RKO (cell line): ENCODE measurements around the gene TENT4A.

Experiments used
- DNase-seq: peaks from one replicate; pipeline ENCODE4 v3.0.0-alpha.2; 2016; ENCODE audit warnings: low spot score

Gene TENT4A

DNA sequence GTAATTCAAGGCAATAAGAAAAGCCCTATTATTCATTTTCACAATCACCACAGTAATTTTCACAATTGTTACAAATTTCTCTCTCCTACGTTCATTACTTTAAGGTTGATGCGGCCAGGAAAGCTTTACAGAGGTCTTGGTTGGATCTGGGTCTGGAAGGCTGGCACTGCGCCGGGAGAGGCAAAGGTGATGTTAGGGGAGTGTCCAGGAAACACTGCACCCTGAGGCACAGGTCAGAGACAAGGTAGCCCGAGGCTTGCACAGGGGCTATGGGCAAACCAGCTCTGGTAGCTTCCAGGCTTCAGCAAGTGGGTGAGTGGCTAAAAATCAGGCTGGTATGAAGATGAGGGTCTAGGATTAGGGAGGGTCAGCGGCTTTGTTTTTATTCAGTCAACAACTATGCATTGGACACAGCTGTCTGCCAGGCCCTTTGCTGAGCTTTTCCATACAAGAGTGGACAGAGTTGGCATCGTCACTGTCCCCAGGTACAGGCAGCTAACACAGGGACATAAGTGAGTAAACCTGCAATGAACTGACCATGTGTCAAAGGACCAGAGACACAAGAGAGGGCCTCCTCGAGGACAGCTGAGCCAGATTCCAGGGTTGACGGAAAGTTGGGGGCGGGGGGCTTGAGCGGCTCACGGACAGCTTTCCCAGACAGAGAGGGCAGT lies 12.4 kb upstream of the TENT4A start:
- no peak for DNase-seq

DNA sequence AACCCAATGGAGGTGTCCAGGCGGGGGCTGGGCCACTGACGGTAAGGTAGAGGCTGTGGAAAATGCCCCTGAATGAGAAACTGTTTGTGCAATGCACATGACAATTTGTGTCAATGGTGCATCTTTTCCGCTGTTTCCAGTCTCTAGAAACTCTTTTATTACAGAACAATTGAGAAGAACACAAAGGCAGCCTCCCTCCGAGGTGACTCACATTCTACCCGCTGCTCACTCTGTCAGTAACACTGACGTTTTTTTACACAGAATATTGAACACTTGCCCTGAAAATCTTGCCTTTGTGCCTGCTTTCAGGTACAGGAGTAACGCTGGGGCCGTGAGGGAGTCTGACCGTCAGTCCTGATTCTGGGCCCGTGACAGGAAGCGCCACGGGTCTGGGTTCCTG lies 11.7 kb upstream of the TENT4A start:
- DNase-seq, result no peak

DNA sequence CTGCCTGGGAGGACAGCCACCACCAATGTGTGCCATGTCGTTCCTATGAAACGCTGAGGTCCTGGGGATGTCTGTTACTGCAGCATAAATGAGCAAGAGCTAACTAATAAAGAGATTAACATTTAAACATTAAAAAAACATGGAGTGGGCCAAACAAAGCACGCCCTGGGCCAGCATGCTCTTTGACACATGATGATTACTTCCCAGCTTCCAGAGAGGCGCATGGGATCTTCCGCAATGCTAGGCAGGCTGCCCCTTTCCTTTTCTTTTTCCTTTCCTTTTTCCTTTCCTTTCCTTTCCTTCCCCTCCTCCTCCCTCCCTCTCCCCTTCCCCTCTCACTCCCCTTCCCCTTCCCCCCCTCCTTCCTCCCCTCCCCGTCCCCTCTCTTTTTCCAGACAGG lies 10.6 kb upstream of the TENT4A start:
- no peak for DNase-seq

DNA sequence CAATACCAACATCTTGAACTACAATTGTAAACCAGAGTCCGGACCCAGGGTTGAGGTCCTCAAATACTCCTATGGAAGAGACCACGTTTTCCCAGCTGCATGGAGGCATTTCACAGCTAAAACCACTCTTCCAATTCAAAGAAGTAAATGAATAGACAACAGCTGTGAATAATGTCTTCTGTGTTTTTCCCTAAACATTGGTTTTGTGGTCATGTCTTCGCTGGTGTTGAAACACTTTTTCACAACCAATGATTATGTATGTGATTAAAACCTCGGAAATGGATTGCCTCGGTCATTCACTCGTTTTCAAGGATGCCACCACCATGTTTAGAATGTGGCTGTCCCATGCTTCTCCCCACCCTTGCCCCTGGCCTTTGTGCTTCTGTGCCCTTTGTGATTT lies 9.4 kb upstream of the TENT4A start:
- DNase-seq, result no peak

DNA sequence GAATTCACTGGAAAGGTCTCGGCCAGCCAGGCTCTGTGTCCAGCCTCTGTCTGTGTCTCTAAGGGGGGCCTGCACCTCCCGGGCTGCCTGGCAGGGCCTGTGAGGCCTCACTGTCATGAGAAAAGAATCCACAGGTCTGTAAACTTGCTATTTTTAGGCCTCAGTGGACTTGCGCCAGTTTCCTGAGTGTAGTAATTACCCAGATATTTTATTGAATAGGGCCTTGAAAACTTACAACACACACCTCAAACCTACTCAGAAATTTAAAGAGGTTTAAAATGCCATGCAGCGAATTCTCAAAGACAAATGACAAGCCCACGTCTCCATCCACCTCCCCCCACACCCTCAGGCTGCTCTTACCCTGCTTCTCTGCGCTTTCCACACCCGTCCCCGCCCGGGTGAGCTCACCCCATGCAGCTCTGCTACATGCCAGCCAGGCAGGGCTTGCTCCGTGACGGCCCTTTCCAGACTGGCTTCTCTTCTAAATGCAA lies 8.8 kb upstream of the TENT4A start:
- DNase-seq, result no peak

DNA sequence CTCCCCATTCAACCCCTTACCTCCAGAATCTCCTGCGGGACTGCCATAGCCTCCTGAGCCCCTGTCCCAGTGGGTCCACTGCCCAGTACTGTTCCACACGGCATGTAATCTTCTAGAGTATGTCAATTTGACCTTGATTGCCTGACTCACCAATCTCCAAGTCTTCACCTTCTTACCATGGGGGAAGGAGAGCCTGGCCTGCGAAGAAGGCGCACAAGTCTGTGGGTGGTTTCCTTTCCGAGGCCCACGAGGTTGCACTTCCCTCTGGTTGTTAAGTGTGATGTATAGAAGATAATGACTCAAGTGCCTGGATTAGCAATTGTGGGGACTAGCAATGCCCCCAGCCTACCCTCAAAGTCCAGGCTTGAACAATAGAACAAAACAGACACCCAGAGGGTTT lies 8.1 kb upstream of the TENT4A start:
- DNase-seq, result no peak

DNA sequence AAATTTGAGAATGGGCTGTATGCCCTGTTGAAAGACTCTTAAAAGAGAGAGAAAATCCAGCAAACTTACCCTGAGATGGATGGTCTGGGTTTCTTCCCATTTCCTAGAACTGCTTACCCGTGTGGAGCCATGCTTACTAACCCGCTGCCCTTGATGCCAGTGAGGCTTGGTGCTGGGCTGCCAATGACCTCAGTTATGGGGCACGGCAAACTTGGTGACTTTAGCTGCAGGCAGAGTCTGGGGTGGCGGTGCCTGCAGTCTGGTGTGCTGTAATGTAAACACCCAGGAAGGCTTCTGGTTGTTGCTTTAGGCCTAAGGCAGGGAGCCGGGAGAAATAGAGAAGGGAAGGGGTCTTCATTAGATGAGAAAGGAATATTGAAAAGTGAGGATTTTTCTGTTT lies 7.3 kb upstream of the TENT4A start:
- DNase-seq, result no peak

DNA sequence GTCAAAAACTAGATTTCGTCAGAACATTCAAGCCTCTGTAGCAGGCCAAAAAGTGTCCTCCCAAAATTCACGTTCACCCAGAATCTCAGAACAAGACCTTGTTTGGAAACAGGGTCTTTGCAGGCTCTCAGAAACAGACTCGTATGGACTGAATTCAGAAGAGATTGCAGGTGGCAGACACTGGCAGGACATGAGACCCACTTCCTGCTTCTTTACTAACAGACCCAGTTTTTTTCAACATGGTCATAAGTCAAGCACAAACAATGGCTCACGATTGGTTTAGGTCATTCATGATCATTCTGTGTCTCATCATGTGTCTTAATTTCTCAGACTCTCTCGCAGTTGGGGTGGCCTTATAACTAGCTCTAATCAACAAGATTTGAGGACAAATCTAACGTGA lies 5.4 kb upstream of the TENT4A start:
- no peak for DNase-seq

DNA sequence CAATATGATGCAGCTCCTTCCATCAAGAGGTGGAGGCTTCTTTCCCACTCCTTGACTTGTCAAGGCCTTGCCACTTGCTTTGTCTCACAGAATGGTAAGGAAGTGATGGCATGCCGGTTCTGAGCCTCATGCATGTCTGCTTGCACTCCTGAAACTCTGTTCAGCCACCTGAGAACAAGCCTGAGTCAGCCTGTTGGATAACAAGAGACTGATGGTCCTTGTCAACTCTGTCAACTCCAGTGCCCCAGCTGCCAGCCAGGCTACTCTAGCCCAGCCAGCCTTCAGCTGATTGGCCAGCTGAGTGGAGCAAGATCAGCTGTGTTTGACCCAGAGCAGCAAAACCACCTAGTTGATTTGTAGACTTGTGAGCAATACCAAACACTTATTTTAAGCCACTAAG lies 4.4 kb upstream of the TENT4A start:
- DNase-seq, result no peak

DNA sequence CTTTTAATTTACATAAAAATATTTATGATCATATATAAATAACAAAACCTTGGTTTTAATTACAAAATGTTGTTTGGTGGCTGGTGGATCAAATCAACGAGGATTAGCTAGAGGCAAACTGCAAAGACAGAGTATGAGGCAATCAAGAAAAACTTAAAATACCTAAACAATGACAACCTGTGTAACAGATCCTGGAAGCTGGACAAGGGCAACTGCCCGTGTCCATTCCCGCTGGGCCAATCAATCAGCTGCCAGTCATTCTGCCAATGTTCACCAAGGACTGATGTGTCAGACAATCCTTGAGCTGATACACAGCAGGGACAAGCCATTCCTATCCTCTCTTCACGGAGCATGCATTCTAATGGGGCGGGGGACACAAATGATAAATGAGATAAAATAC lies 3.2 kb upstream of the TENT4A start:
- DNase-seq, result no peak

DNA sequence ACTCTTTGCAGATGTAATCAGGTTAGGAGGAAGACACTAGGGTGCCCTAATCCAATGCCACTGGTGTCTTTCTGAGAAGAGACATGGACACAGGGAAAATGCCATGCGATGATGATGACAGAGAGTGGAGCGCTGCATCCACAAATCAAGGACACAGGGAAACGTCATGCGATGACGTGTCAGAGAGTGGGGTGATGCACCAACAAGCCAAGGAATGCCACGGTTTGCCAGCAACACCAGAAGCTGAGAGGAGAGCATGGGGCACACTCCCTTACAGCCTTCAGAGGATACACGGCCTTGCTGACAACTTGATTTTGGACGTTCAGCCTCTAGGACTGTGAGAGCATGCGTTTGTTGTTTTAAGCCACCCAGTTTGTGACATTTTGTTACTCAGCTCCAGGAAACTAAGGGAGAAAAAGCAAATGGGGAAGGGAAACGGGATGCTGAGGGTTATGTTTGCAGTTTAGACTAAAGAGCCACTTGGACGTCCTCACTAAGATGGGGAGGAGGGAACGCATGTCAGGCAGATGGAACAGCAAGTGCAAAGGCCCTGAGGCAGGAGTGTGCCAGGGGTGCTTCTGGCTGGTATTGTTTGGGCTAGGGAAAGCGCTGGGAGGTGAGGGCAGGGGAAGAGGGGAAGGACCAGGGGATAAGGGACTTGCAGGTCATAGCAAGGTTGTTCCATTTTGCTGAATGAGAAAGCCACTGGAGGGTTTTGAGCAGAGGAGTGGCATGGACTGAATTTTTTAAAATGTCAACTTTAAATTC lies 2.5 kb upstream of the TENT4A start:
- DNase-seq, result no peak

DNA sequence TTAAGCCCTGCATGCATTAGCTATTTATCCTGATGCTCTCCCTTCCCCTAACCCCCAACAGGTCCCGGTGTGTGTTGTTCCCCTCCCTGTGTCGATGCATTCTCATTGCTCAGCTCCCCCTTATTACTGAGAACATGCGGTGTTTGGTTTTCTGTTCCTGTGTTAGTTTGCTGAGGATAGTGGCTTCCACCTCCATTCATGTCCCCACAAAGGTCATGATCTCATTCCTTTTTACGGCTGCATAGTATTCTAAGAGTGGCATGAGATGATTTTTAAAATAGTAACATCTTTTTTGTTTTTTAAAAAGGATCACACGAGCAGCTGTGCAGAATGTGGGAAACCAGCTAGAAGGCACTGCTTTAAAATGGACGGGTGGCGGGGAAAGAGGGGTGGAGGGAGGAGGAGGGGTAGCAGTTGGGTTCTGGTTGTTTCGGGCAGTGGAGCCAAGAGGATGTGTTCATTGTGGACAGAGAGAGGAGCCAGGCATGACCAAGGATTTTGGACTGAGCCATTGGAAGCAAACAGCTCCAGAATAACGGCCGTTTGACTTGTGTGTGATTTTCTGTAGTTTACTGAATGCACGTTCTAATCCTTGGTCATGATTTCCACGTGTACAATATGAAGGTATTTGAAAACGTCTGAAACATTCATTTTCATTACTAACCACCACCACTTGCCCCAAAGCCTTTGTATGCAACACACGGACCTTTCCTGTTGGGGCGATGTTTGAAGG lies 1.7 kb upstream of the TENT4A start:
- DNase-seq, result no peak

DNA sequence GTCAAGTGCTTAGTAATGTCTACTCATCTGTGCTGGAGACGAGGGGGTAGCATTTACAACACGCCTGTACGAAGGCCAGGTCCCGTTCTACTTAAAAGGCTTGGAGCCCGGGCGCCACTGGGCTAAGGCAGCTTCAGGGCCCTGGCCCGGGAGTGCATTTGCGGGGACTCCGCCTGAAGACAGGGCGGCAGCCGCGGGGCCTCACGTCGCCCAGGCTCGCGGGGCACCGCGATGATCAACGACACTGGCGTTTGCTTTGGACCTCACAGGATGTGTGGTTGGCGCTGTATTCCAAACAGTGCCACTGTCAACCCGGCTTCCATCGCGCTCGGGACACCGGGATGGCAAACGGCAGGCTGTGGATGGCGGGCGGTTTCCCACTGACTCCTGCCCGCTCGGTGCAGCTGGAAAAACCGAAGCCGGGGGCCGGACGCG lies 1.1 kb upstream of the TENT4A start:
- peak; percentile 88 for DNase-seq

DNA sequence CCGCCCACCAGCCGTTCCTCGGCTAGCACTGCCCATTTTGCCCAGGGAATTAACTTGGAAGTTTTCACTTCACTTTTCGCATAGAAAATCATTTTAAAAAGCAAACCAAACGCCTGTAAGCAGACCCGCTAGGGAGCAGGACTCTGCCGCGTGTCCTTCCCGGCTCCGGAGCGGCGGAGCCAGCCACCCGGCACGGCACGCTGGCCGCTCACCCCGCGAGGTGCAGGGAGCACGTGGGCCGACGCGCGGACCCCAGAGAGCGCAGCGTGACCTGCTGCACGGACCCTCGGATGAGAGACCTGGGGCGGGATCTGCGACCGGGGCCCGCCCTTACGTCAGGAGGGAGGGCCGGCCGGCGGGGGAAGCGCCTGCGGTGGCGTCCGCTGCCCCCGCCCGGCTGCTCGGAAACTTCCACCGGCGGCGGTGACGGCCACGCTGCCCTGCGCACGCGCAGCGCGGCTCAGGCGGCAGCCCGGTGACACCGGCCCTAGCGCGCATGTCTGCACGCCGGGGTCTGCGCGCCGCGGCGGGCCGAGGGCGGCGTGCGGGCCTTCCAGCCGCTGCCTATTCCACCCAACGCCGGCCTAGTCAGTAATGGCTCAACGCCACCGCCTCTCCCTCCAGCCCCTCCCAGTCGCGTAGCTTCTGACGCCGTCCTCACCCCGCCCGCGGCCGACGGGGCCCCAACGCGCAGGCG lies 507 bp upstream of the TENT4A start:
- DNase-seq, result peak; percentile 95

DNA sequence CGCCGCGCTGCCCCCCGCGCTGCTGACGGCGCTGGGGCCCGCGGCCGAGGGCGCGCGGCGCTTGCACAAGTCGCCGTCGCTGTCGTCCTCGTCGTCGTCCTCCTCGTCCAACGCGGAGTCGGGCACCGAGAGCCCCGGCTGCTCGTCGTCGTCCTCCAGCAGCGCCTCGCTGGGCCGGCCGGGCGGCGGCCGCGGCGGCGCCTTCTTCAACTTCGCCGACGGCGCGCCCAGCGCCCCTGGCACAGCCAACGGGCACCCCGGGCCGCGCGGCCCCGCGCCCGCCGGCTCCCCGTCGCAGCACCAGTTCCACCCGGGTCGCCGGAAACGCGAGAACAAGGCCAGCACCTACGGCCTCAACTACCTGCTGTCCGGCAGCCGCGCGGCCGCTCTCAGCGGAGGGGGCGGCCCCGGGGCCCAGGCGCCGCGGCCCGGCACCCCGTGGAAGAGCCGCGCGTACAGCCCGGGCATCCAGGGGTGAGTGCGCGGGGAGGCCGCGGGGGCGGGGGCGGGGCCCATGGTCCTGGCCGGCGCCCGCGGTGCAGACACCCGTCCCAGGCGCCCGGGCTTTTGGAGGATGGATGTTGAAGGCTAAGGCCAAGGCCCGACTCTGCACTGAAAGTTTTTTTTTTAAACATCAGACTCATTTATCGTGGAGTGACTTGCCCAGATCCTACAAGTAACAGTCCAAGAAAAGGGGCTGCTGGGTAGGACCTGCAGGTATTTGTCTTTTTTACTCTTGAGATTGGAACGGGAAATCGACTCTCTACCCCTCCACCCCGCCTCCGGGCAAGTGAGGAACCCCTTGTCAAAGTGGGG lies 1.2 kb downstream of the TENT4A start:
- peak; percentile 22 for DNase-seq

DNA sequence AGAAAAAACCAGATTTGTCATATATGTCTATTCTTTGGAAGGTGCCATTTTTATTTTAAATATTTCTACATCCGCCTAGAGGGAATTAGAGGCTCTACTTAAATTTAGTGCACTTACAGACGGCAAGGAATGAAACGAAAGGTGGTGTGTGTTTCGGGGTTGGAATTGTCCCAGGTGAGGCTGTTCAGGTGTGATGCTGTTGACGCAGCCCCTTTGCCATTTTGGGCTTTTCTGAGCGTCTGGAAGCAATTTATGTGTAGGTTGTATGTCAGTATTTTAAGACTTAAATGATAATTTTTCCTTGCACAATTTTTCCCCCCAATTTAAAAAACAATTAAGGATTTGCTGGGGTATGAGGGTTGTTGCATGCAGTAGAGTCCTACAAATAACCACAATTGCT lies 2.0 kb downstream of the TENT4A start:
- no peak for DNase-seq

DNA sequence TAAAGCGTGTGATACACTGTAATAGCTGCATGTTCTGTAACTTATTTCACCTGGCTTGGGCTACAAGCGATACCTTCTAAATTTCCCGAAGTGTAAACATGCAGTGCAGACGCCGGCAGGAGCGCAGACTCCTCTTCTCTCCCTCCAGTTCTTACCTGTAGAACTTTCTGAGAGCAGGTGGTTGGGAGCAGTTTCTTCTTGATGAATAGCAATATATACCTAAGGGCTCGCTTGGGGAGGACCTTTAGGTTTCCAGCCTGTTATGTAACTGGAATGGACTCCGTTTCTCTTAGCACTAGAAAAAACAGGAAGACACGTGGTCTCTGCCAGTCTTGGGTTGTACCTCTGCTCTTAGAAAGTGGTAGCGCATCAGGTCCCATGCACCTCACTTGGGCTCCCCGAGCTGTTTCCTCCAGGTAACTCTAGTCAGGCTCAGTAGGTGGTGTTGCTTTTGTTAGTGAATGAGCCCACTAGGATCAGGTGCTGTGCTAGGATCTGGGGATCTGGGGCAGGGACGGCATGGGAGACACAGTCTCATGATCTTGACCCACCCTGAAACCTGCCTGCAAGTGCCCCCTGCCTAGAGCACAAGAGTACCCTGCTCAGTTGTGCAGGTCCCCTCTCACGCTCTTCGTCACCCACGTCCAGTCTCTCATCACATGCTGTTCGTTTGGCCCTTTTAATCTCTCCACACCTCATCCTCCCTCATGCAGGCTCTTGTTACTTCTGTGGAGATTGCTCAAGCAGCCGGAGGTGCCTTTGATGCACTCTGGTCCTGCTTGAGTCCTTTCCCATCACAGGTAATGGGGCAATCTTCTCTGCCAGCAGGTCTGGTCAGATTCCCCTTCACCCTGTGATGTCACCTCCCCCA lies 2.8 kb downstream of the TENT4A start:
- DNase-seq, result no peak

DNA sequence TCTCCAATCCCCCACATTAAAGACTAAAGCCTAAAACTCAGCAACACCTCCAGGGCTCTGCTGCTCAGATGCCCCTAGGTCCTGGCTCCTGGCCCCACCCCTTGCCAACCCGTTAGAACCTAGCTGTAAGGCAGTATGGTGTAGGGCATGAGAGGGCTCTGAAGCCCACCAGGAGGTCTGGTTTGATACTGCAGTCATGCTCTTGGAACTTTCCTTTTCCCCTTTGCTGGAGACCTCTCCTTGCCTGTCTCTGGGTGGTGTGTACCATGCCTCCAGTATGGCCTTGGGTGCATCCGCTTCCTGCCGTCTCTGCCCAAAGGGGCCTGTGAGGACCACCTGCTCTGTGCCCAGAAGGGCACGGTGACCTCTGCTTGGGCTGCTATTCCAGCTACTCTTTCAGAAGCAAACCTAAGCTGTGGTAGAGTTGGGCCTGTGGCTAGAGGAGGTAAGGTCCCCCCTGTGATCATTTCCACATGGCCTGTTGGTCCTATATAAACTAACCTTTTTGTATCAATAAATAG lies 3.5 kb downstream of the TENT4A start:
- DNase-seq, result no peak

DNA sequence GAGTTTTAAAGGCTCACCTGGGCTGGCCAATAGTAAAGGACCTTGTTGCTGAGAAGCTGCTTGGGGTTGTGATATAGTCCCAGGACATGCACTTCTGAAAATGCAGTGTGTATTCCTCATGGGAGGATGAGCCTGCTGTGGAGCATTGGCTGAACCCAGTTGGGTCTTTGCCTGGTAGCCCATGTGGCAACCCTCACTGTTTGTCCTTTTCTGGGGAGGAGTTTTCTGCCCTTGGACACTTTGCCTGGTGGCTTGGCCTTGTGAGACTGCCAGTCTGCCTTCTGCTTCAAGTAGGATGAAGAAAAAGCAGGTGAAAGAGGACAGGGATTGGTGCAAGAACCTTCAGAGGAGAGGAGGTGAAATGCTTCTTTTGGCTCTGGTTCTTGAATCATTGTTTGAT lies 4.0 kb downstream of the TENT4A start:
- DNase-seq, result no peak

DNA sequence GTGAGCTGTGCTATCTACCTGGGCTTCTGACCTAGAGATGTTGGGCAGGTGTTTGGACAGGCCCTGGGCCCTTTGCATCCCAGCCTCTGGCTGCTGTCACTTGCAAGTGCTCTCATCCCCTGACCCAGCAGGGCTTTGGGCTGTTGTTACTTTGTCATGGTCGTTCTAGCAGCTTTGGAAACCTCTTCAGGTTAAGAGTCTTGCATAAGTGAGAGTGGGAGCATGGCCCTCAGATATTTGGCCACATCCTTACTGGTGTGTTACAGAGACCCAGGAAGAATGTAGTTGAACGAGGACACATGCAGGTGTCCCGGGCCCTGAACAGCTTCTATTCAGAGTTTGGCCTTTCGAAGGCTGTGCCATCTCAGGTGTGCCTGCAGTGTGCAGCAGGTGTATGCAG lies 4.5 kb downstream of the TENT4A start:
- DNase-seq, result no peak
